Neural progenitor cell (in vitro differentiated cells): ENCODE measurements around the gene TMEM184A. TPM values are rescaled to one million over a fixed set of nuclear protein-coding genes. Genes with fewer than 3 reads are reported as not detected.
A peak's percentile ranks its signal among the peaks of the same experiment; 100 is the strongest.

ENCODE experiments used
- DNase-seq: peaks from one replicate; pipeline ENCODE4 v3.0.0-alpha.2; 2016; ENCODE audit warnings: low spot score
- H2AFZ ChIP-seq: fragments of 200-600 bp; sonication (generic); replicated peaks from 2 replicates; pipeline ENCODE4 v1.6.1; 2016; ENCODE audit warnings: antibody characterized with exemption
- H3F3A ChIP-seq: fragments of 200-600 bp; sonication (generic); 2 replicates; pipeline ENCODE4 v1.6.1; 2016; ENCODE audit warnings: antibody characterized with exemption, low read depth
- H3K27ac ChIP-seq: fragments of 200-600 bp; sonication (generic); 2 replicates; pipeline ENCODE4 v1.5.1; 2016; ENCODE audit warnings: mild to moderate bottlenecking
- H3K27me3 ChIP-seq: fragments of 200-600 bp; sonication (generic); 2 replicates; pipeline ENCODE4 v1.6.1; 2016; ENCODE audit warnings: mild to moderate bottlenecking, moderate library complexity
- H3K36me3 ChIP-seq: fragments of 200-600 bp; sonication (generic); 2 replicates; pipeline ENCODE4 v1.5.1; 2016
- H3K4me1 ChIP-seq: fragments of 200-600 bp; sonication (generic); 2 replicates; pipeline ENCODE4 v1.6.1; 2016; ENCODE audit warnings: mixed run types
- H3K4me2 ChIP-seq: fragments of 200-600 bp; sonication (generic); 2 replicates; pipeline ENCODE4 v1.6.1; 2016
- H3K4me3 ChIP-seq: fragments of 200-600 bp; sonication (generic); 2 replicates; pipeline ENCODE4 v1.5.1; 2016
- H3K79me2 ChIP-seq: fragments of 200-600 bp; sonication (generic); 2 replicates; pipeline ENCODE4 v1.6.1; 2016; ENCODE audit warnings: low read depth
- H3K9ac ChIP-seq: fragments of 200-600 bp; sonication (generic); 2 replicates; pipeline ENCODE4 v1.6.1; 2016
- H3K9me3 ChIP-seq: fragments of 200-600 bp; sonication (generic); 2 replicates; pipeline ENCODE4 v1.5.1; 2016; ENCODE audit warnings: low read depth
- H4K20me1 ChIP-seq: fragments of 200-600 bp; sonication (generic); 2 replicates; pipeline ENCODE4 v1.6.1; 2016; ENCODE audit warnings: low read depth
- H3K27ac Mint-ChIP-seq: 3 replicates; pipeline ENCODE4 v1.8.0; 2021; ENCODE audit warnings: mixed read lengths
- H3K27me3 Mint-ChIP-seq: 2 replicates; pipeline ENCODE4 v1.8.0; 2022; ENCODE audit warnings: low read depth, mild to moderate bottlenecking, inconsistent platforms, moderate library complexity, mixed read lengths; ENCODE audit not compliant: insufficient read depth
- H3K36me3 Mint-ChIP-seq: 3 replicates; pipeline ENCODE4 v1.8.0; 2021; ENCODE audit warnings: mixed read lengths
- H3K4me1 Mint-ChIP-seq: 3 replicates; pipeline ENCODE4 v1.8.0; 2021; ENCODE audit warnings: mixed read lengths
- H3K4me3 Mint-ChIP-seq: 3 replicates; pipeline ENCODE4 v1.8.0; 2021; ENCODE audit warnings: mild to moderate bottlenecking, moderate library complexity, mixed read lengths
- H3K9me3 Mint-ChIP-seq: 3 replicates; pipeline ENCODE4 v1.8.0; 2020; ENCODE audit warnings: mixed read lengths
- EZH2 ChIP-seq: fragments of 200-600 bp; sonication (generic); IDR thresholded peaks from 2 replicates; pipeline ENCODE4 v1.6.1; 2017; ENCODE audit warnings: antibody characterized with exemption, mild to moderate bottlenecking, moderate library complexity
- EZH2phosphoT487 ChIP-seq: fragments of 200-600 bp; sonication (generic); IDR thresholded peaks from 2 replicates; pipeline ENCODE4 v1.6.1; 2017; ENCODE audit warnings: antibody characterized with exemption
- total RNA-seq: library from RNA; depleted of rRNA; stranded (reverse); fragments of >200 nt; gene quantifications from 2 replicates; pipeline ENCODE4 v1.2.3, GENCODE V29; 2015; ENCODE audit warnings: low replicate concordance
- TF ChIP-seq, protein P1 (sequence below): fragments of 200-600 bp; sonication (generic); IDR thresholded peaks from 2 replicates; pipeline ENCODE4 v1.5.1; 2017; ENCODE audit warnings: antibody characterized with exemption, mild to moderate bottlenecking

TMEM184A gene
- total RNA-seq, 1 donor from 2014 or later: 0.17 TPM

DNA sequence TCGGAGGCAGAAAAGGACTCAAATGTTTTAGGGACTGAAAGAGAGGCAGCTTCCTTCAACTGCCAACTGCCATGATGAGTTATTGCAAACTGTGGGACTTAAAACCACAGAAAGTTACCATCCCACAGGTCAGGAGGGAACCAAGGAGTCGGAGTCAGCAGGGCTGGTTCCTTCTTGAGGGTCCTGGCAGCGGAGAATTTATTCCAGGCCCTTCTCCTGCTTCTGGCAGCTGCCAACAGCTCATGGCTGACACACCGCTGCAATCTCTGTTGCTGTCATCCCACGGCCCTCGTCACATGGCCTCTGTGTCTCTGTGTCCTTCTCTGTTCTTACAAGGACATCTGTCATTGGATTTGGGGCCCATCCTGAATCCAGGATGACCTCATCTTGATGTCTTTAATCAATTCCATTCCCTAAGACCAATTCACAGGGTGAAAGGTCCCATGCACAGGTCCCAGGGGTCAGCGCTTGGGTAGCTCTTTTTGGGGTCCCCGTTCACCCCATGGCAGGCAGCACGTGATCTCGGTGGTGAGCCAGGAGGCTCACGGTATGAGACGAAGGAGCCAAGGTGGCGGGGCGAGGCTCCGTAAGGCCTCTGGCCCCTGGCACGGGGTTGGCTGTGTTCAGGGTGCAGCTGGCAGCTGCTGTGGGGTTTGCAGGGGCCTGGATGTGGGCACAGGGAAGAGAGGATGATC is 41.2 kb upstream of the TMEM184A start:
- H3K27ac Mint-ChIP-seq: no peak overlapping the region
- Histone ChIP-seq H3K36me3 (no peaks in the 10 kb centered on the region), H3K27ac (no peak overlapping the region), H3K27me3 (no peaks in the 10 kb centered on the region), H3F3A (no peaks in the 10 kb centered on the region), H3K4me1 (no peaks in the 10 kb centered on the region), H2AFZ (no peak overlapping the region), H3K4me2 (no peak overlapping the region), H3K4me3 (no peak overlapping the region), H3K9me3 (no peaks in the 10 kb centered on the region), H4K20me1 (no peaks in the 10 kb centered on the region), H3K9ac (no peak overlapping the region), H3K79me2 (no peaks in the 10 kb centered on the region)
- peaks cover 12% of the 10 kb centered on the region for H3K27me3 Mint-ChIP-seq
- TF ChIP-seq, protein P1, sequence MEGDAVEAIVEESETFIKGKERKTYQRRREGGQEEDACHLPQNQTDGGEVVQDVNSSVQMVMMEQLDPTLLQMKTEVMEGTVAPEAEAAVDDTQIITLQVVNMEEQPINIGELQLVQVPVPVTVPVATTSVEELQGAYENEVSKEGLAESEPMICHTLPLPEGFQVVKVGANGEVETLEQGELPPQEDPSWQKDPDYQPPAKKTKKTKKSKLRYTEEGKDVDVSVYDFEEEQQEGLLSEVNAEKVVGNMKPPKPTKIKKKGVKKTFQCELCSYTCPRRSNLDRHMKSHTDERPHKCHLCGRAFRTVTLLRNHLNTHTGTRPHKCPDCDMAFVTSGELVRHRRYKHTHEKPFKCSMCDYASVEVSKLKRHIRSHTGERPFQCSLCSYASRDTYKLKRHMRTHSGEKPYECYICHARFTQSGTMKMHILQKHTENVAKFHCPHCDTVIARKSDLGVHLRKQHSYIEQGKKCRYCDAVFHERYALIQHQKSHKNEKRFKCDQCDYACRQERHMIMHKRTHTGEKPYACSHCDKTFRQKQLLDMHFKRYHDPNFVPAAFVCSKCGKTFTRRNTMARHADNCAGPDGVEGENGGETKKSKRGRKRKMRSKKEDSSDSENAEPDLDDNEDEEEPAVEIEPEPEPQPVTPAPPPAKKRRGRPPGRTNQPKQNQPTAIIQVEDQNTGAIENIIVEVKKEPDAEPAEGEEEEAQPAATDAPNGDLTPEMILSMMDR: no peak
- TF ChIP-seq EZH2phosphoT487 (no peak), EZH2 (no peak)
- no peaks in the 10 kb centered on the region for H3K9me3 Mint-ChIP-seq
- no peak for DNase-seq
- H3K36me3 Mint-ChIP-seq: no peaks in the 10 kb centered on the region
- H3K4me3 Mint-ChIP-seq: no peak overlapping the region
- peaks cover 4% of the 10 kb centered on the region for H3K4me1 Mint-ChIP-seq

- Mint-ChIP-seq H3K27me3 (peaks cover 15% of the 10 kb centered on the region), H3K4me1 (peaks cover 4% of the 10 kb centered on the region), H3K36me3 (no peaks in the 10 kb centered on the region), H3K4me3 (peak overlapping the region; percentile 24), H3K27ac (no peak overlapping the region), H3K9me3 (no peaks in the 10 kb centered on the region)
- H3K9ac ChIP-seq: no peak overlapping the region
- TF ChIP-seq, protein P1: no peak
- TF ChIP-seq EZH2phosphoT487 (no peak), EZH2 (no peak)
- no peaks in the 10 kb centered on the region for H3F3A ChIP-seq
- H3K9me3 ChIP-seq: no peaks in the 10 kb centered on the region
- no peak overlapping the region for H3K4me2 ChIP-seq
- H3K27me3 ChIP-seq: no peaks in the 10 kb centered on the region
- no peaks in the 10 kb centered on the region for H3K4me1 ChIP-seq
- no peak overlapping the region for H3K4me3 ChIP-seq
- no peaks in the 10 kb centered on the region for H4K20me1 ChIP-seq
- no peak overlapping the region for H3K27ac ChIP-seq
- H3K36me3 ChIP-seq: no peaks in the 10 kb centered on the region
- H2AFZ ChIP-seq: no peak overlapping the region
- no peaks in the 10 kb centered on the region for H3K79me2 ChIP-seq
- no peak for DNase-seq
Measured at GRCh38 chr7:1596181-1597043, 40.4 kb upstream of the TMEM184A start.

- no peaks in the 10 kb centered on the region for H4K20me1 ChIP-seq
- H3K4me2 ChIP-seq: no peak overlapping the region
- H3K27me3 ChIP-seq: no peaks in the 10 kb centered on the region
- Mint-ChIP-seq H3K4me1 (peaks cover 4% of the 10 kb centered on the region), H3K4me3 (no peak overlapping the region), H3K27me3 (peaks cover 17% of the 10 kb centered on the region), H3K9me3 (no peaks in the 10 kb centered on the region), H3K27ac (no peak overlapping the region), H3K36me3 (no peaks in the 10 kb centered on the region)
- H3K9me3 ChIP-seq: no peaks in the 10 kb centered on the region
- no peaks in the 10 kb centered on the region for H3K79me2 ChIP-seq
- no peak for DNase-seq
- no peak overlapping the region for H3K9ac ChIP-seq
- TF ChIP-seq EZH2: no peak
- TF ChIP-seq, protein P1: no peak
- TF ChIP-seq EZH2phosphoT487: no peak
- H3F3A ChIP-seq: no peaks in the 10 kb centered on the region
- no peak overlapping the region for H3K27ac ChIP-seq
- no peaks in the 10 kb centered on the region for H3K4me1 ChIP-seq
- H3K36me3 ChIP-seq: no peaks in the 10 kb centered on the region
- no peak overlapping the region for H2AFZ ChIP-seq
- no peak overlapping the region for H3K4me3 ChIP-seq
Measured at GRCh38 chr7:1595636-1596035, 39.6 kb upstream of the TMEM184A start.
